Neutrophil (primary cell): Measurements from ENCODE around the gene TGFBR3L.
A peak's percentile ranks its signal among the peaks of the same experiment; 100 is the strongest.

Source experiments
- H3K27ac ChIP-seq: fragments of 200-600 bp; sonication (generic); 2 replicates; pipeline ENCODE4 v1.5.1; 2016; ENCODE audit warnings: mild to moderate bottlenecking, moderate library complexity
- H3K27me3 ChIP-seq: fragments of 200-600 bp; sonication (generic); 2 replicates; pipeline ENCODE4 v1.6.0; 2016; ENCODE audit warnings: mild to moderate bottlenecking
- H3K36me3 ChIP-seq: fragments of 200-600 bp; sonication (generic); 2 replicates; pipeline ENCODE4 v1.5.1; 2017
- H3K4me1 ChIP-seq, 2 experiments: fragments of 200-600 bp in 1 of 2; sonication (generic) in 1 of 2; 1 replicate in 1 of 2; 2 replicates in 1 of 2; pipeline versions ENCODE4 v1.5.1 to v1.6.1; 2013 to 2016; ENCODE audit warnings: low read depth in 1 of 2, low read length in 1 of 2, mild to moderate bottlenecking in 1 of 2, moderate library complexity in 1 of 2; ENCODE audit not compliant: control insufficient read depth in 1 of 2, insufficient read depth in 1 of 2
- H3K4me3 ChIP-seq, 2 experiments: fragments of 200-600 bp in 1 of 2; sonication (generic) in 1 of 2; 1 replicate in 1 of 2; 2 replicates in 1 of 2; pipeline ENCODE4 v1.5.1; 2013 to 2016; ENCODE audit warnings: low read depth in 1 of 2, low read length in 1 of 2, mild to moderate bottlenecking in 1 of 2, moderate library complexity in 1 of 2
- H3K9me3 ChIP-seq: fragments of 200-600 bp; sonication (generic); 2 replicates; pipeline ENCODE4 v1.5.1; 2016
- CTCF ChIP-seq: fragments of 200-600 bp; sonication (generic); IDR thresholded peaks from 2 replicates; pipeline ENCODE4 v1.5.1; 2016; ENCODE audit warnings: antibody characterized with exemption

TGFBR3L gene

GRCh38 chr19:7899751-7900378 is 14.8 kb upstream of the TGFBR3L start:
- Histone ChIP-seq H3K27ac (no peak overlapping the region), H3K4me3 (no peak overlapping the region), H3K4me1 (peaks cover 21 to 28% of the 10 kb centered on the region in 2 experiments), H3K36me3 (no peaks in the 10 kb centered on the region), H3K9me3 (no peaks in the 10 kb centered on the region), H3K27me3 (peaks cover 41% of the 10 kb centered on the region)
- no peak for TF ChIP-seq CTCF

DNA sequence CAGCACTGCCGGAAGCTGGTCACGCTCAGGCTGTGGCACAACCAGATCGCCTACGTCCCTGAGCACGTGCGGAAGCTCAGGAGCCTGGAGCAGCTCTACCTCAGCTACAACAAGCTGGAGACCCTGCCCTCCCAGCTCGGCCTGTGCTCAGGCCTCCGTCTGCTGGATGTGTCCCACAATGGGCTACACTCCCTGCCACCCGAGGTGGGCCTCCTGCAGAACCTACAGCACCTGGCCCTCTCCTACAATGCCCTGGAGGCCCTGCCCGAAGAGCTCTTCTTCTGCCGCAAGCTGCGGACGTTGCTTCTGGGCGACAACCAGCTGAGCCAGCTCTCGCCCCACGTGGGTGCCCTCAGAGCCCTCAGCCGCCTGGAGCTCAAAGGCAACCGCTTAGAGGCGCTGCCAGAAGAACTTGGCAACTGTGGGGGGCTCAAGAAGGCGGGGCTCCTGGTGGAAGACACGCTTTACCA is 14.2 kb upstream of the TGFBR3L start:
- Histone ChIP-seq H3K27ac (no peak overlapping the region), H3K4me3 (no peak overlapping the region), H3K4me1 (peaks cover 26 to 32% of the 10 kb centered on the region in 2 experiments), H3K36me3 (no peaks in the 10 kb centered on the region), H3K9me3 (no peaks in the 10 kb centered on the region), H3K27me3 (peaks cover 37% of the 10 kb centered on the region)
- no peak for TF ChIP-seq CTCF

DNA sequence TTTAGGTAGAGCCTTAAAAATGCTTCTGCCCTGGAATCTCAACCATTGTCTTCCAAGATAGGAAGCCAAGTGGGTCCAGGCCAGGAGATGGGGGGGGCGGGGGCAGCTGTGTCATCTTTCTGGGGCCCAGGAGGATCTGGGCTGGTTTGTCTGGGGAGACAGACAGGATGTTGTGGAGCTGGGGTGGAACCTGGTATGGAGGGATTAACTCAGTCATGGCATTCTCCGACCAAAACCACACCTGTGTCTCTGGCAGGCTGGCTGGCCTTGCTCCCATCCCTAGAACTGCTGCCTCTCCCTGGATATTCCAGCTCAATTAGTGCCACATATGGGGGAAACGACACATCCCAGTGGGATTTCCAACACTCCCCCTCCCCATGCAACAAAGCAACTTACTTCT is 13.7 kb upstream of the TGFBR3L start:
- H3K9me3 ChIP-seq = no peaks in the 10 kb centered on the region
- no peak overlapping the region for H3K27ac ChIP-seq
- peaks cover 26 to 32% of the 10 kb centered on the region in 2 experiments for H3K4me1 ChIP-seq
- H3K4me3 ChIP-seq = no peak overlapping the region
- peaks cover 3% of the 10 kb centered on the region for H3K36me3 ChIP-seq
- peaks cover 37% of the 10 kb centered on the region for H3K27me3 ChIP-seq
- no peak for TF ChIP-seq CTCF

DNA sequence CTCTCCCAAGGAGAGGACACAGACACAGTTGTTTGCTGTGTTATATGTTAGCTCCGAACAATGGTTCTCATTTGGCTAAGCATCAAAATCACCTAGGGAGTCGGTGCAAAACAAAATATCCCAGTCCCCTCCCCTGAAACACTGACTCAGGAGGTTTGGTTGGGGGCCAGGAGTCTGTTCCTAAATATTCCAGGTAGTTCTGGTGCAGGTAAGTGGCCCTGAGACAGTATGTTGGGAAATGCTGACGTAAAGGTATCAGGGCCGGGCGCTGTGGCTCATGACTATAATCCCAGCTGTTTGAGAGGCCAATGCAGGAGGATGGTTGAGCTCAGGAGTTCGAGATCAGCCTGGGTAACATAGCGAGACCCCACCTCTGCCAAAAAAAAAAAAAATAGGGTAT is 13.3 kb upstream of the TGFBR3L start:
- Histone ChIP-seq H3K4me3 (no peak overlapping the region), H3K27ac (no peak overlapping the region), H3K4me1 (peaks cover 26 to 32% of the 10 kb centered on the region in 2 experiments), H3K9me3 (no peaks in the 10 kb centered on the region), H3K27me3 (peaks cover 37% of the 10 kb centered on the region), H3K36me3 (peaks cover 7% of the 10 kb centered on the region)
- TF ChIP-seq CTCF = no peak

DNA sequence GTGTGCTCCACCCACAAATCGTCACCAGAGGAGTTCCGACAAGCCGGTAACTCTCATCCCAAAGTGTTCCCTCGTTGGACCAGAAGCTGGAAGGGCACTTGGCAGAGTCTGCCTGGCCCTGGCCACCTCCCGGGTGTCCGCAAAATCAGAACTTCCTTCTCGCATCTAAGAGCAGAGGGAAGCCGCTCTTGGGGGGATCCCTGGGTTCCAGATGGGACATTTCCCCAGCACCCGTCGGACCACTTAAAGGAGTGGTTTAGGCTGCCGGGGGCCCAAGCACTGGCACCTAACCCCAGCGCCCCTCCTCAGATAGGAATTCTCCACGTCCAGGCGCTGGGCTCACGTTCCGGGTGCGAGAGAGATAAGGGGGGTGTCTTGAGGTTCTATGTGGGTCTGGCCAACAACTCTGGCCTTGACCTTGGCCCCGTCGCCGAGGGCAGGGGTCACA is 11.8 kb upstream of the TGFBR3L start:
- H3K27me3 ChIP-seq = peaks cover 37% of the 10 kb centered on the region
- H3K36me3 ChIP-seq = peaks cover 10% of the 10 kb centered on the region
- H3K9me3 ChIP-seq = no peaks in the 10 kb centered on the region
- peak overlapping the region; percentile 75 to 88 for H3K4me3 ChIP-seq
- TF ChIP-seq CTCF = no peak
- H3K27ac ChIP-seq = peak overlapping the region; percentile 96
- peaks cover 23 to 26% of the 10 kb centered on the region in 2 experiments for H3K4me1 ChIP-seq
